HG02610 (cell line): Measurements from ENCODE around the gene UBE2E2.
"Not testable (repeated sequence)": the region's sequence is repeated elsewhere in the genome, so short reads cannot be mapped to it uniquely, and the experiment has no call there.

Experiments
- ATAC-seq: cut with Tn5 transposase; IDR thresholded peaks from one replicate; pipeline ENCODE4 v1.9.1; 2021; ENCODE audit warnings: mild to moderate bottlenecking, moderate library complexity; ENCODE audit not compliant: unreplicated experiment

The UBE2E2 gene

DNA sequence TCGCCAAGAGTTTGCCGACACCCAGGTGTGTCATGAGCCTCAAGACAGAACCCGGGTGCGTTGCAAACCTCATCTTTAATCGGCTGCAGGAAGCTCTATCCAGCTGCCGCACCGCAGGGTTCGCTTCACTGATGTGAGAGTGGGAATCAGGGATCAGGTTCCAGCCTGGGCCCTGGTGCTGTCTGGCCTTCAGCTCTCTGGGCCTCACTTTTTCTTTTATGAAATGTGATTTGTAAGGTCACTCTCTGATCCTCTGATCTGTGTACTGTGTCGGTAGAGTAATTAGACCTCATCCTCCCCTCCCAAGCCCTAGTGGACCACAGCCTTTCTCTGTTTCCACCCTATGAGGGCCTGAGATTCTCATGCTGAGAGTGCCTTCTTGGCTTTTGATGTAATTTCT, 399.8 kb downstream of the UBE2E2 start:
- peak; percentile 41 for ATAC-seq

DNA sequence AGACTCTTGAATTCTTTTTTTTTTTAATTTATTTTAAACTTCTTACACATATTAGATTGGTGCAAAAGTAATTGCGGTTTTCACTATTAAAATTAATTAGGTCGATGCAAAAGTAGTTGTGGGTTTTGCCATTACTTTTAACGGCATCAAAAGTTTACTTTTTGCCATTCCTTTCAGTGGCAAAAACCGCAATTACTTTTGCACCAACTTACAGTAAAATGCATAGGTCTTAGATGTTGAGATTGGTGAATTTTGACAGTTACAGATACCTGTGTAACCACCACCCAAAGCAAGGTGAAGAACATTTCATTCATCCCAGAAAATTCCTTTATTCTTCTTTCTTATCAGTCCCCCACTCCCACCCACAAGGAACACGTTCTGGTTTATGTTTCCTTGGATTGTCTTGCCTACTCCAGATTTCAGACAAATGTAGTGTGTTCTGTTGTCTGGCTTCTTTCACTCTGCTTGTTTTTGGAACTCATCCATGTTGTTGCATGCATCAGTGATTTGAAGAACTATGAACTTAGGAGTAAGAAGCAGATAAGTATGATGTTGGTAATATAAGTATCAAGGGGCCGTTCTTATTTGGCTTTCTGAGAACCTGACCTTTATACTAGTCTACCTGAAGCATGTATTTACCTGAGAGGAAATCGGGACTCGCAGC, 404.2 kb downstream of the UBE2E2 start:
- ATAC-seq = no peak

DNA sequence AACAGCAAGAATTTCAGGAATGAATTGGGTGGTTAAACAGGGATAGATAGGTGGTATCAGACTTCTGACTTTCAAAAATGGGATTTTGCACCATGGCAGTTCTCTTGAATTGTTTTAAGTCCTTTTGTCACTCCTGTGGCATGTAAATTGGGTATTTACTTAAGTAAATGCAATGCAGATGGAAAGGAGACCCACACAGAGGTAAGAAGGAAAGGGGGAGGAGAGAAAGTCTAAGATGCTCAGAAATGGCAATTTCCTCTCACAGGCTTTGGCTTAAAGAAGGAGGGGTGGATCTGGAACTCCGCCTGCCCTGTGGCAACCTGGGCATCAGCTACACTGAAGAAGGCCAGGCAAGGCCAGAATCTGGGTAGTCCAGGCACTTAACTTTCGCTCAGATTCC, 405.5 kb downstream of the UBE2E2 start:
- ATAC-seq = no peak

DNA sequence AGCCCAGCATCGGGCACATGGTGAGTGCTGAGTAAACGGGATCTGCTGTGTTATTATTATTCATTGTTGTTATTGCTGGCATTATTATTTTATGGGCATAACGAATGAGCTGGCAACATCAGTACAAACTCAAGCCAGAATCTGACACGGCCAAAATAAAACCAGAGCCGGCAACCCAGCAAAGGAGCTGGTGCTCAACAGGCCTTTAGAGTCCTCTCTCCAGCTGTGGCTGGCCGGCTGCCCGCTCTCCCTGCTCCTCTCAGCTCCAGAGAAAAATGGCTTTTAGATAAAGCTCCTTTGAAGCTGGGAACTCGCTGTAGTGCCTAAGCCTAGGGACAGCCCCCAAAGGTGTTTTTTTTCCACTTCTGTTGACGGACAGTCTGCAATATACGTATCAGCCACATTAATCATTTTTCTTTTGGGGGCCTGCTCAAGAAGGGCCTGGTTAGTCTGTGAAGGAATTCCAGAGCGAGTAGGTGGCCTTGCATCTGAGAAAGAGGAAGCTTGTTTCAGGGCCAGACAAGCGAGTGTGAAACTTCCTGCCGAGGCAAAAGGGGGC, 408.7 kb downstream of the UBE2E2 start:
- ATAC-seq = no peak

DNA sequence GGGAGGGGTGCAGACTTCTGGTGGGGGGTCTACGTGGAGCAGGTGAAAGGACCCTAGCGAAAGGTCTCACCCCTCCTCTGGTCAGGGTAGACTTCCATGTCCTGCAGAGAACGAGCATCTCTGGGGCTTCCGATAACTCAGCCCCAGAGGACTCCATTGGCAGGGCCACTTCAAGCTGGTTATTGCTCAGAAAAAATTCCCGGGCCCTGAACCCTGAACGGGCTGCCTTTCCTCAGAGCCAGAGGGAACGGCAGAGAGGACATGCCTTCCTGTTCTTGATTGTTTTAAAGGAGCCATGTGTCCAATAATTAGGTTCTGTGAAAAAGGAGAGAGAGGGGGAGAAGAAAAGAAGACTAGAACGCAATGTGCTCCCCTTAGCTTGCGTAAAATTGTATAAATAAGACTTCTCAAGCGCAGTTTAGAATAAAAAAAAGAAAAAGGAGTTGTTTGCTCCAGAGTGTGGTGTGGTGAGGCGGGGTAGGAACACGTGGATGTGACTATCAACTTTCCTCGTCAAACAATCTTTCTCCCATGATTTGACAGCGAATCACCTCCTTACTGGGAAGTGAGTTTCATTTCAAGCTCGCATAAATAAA, 409.3 kb downstream of the UBE2E2 start:
- ATAC-seq = no peak

DNA sequence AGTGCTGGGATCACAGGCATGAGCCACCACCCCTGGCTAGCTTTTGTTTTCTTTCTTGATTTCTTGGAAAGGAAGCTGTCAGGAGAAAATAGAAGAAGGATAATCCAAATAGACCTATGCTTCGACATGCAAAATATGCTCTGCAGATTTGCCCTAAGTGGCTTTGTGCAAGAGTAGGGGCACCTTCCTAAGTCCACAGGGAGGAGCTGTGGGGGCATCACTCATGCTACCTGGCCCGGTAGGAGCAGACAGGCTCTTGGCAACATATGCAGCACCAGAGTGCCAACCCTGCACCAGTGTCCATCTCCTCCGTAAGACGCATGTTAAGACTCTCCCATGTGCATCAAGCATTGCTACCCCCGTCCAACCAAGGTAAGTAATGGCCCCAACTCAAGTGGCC, 411.9 kb downstream of the UBE2E2 start:
- ATAC-seq = no peak

DNA sequence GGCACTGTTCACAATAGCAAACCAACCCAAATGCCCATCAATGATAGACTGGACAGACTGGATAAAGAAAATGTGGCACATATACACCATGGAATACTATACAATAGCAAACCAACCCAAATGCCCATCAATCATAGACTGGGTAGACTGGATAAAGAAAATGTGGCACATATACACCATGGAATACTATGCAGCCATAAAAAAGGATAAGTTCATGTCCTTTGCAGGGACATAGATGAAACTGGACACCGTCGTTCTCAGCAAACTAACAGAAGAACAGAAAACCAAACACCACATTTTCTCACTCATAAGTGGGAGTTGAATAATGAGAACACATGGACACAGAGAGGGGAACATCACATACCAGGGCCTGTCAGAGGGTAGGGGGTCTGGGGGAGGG, 415.3 kb downstream of the UBE2E2 start:
- not testable (repeated sequence) for ATAC-seq

DNA sequence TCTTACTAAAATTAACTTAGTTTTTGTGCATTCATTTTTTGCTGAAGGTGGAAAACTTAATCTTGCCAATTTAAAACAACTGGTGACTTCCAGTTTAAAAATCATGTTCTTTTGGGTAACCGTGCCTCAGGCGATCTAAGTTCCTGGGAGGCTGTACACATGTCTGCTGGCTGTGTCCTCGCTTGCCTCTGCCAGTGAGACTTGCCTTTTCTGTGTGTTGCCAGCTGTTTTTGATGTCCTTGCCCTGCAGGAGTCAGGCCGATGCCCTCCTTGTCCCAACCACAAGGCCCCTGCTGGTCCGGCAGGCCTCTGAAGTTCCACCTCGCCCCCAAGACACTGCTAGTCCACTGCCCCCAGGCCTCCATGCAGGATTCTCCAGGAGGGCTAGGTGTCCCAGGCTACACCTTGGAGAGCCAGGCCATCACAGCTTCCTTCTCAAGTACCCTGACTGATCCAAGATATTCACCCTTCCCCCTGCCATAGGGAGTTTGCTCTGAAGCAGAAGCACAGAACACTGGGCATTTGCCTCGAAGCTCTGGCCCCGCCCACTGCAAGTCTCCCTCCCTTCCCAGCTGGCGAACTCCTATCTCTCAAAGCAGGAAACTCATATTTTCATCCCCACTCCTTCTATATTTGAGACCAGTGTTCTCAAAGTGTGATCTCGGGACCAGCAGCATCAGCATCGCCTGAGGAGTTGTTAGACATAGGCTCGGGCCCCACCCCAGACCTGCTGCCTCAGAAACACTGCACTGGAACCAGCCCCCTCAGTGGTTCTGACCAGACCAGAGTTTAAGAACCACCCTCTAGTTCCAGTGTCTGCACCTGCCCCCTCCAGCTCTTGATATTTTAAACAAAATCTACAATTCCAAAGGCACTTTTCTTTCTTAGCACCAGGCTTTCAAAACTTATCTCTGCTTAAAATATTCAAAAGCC, 416.8 kb downstream of the UBE2E2 start:
- no peak for ATAC-seq

DNA sequence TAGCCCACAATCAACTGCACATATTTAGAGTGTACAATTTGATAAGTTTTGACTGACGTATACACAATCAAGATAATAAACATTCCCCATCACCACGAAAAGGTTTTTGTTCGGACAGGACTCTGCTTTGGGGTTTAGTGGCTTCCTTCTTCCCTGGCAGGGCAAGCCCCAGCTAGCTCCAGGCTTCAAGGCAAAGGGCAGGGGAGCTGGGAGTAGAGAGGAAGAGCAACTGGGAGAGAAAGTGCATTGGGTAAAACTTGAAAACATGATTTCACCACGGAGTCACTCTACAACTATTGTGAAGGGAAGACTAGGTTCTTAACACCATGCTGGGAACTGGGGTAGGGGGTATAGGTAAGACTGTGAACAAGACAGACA, 417.5 kb downstream of the UBE2E2 start:
- no peak for ATAC-seq

DNA sequence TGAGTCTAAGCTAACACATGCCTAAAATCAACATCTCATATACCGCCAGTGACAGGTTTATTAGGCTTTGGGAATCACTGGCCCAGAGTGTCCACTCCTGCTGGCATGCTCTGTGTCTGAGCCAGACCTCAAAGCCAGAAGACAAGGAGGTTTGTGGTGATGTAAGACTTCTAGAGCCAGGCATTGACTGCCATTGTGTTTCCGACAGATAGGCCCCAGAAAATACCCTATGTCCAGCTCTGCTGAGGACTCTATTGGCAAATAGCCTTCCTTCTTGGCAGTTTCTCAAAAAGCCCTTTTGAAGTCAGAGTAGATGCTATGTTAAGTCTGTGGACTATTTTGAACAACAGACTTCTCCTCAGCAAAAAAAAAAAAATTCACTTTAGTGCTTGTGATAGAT, 420.7 kb downstream of the UBE2E2 start:
- no peak for ATAC-seq

DNA sequence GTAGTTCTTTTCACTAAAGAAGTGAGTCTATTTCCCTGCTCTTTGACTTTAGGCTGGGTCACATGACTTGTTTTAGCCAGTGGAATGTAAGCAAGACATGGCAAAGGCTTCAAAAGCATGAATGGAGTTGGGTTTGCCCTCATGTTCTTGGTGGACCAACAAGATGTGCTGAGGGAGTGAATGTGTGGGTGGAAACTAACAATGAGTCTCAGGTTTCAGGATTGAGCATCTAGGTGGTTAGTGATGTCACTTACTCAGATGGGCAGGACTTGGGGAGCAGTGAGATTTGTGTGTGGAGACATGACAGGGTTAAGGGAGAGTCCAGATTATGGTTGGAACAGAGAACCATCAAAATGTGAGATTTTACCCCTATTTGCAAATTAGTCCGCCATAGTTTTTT, 421.2 kb downstream of the UBE2E2 start:
- peak; percentile 53 for ATAC-seq

DNA sequence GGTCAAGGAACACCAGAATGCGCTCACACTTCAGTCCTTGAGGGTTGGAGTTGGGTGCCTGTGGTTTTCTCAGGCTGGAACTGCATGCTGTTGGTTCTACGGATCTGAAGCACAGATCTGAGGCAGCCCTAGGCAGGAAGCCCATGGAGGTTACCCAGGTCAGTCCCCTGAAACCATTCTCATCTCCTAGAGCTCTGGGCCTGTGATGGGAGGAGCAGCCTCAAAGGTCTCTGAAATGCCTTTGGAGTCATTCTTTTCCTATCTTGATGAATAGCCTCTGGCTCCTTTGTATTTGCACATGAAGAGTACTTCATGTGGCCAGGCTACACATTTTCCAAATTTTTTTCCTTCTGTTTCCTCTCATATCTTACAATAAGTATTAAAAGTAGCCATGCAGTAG, 423.3 kb downstream of the UBE2E2 start:
- ATAC-seq = no peak

DNA sequence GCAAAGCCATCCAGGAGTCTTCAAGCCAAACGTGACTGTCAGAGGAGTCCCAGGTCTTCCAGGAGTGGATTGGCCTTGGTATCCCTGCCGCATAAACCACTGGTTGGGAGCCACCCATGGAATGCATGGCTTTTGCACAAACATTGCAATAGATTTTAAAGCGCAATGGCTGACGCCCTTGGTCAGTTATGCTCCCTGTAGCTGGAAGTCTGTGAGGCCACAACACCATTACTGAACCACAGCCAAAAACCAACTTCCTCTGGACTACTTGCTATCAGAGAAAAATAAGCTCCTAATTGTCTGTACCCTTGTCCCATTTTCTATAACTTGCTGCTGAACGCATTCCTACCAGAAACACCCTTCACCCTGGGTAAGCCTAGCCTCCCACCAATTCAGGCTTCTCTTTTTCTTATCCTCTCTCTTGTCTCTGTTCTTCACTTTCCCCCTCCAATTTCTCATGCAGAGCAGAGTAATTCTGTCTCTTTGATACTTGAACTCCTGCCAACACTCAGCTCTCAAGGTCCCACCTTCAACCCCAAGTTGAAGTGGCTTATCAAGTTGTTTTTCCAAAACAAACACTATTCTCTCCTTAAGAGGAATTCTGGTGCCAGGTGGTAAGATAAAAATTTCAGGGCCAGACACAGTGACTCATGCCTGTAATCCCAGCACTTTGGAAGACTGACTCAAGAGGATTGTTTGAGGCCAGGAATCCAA, 426.2 kb downstream of the UBE2E2 start:
- ATAC-seq = no peak

DNA sequence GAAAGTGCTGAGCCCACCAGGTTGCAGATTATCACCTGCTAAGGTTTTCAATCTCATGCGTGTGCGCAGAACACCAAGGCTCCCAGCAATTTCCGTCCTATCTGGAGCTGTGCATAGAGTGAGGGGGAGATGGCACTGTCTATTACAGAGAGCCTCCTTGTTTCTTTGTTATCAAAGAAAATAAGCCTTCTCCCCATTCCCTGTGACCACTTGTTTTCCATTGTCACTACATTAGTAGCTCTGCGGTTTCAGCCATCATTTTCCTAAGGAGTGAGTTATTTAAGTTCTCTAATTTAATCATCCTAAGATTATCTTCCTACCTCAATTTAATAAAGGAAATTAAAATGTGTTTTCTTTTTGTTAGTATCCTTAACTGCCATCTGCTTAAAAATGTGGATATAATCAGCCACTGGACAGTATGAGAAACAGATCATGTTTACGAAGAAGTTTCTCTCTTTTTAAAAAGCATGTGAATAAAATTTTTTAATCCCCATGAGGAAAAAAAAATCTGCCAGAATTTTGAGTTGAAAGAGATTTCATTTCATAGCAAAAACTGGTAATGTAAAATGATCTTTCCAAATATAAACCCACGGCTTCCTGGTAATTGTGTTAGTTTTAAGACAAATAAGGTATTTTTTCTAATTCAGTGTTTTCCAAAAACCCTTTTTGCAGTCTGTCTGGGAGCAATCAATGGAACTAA, 430.3 kb downstream of the UBE2E2 start:
- ATAC-seq = no peak

DNA sequence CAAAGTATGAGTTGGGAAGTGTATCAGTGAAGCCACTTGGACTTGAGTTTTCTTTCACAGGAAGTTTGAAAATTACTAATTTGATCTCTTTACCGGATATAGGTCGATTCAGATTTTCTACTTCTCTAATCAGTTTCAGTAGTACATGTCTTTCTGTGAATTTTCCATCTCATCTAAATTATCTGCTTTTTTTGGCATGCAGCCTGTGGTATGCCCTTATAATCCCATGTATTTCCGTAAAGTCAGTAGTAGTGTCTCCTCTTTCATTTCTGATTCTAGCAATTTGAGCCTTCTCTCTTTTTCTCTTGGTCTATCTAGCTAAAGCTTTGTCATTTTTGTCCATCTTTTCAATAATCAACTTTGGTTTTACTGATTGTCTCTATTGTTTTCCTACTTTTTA, 434.2 kb downstream of the UBE2E2 start:
- no peak for ATAC-seq

DNA sequence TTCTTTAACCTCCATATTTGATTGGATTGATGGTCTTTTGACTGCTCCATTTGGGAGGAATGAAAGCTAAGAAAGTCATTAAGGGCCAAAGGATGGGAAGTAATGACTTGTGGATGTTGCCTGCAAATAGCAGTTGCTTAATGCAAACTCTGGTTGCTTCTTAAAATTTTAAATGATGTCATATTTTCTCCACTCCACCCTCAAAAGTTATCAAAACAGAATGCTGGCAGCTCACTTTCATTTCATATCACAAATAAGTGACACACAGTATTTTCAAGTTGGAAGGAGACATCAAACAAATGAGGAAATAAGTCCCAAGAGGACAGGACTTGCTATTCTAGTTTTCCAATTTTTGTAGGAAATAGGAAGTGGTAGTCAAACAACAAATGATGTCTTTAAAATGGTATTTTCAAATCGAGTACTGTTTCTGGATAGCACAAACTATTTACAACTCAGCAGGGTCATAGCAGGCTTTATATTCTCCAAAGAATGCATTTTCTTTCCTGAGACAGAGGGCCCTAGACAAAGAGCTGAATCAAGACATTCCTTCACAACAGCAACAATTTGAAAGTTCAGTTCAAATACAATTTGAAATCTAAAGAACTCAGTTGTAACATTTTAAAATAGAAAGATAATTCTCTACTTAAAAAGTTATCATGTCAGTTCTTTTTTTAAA, 437.5 kb downstream of the UBE2E2 start:
- no peak for ATAC-seq
